A549 treated with CpdA at 1 μM for 4 hours (cell line): ENCODE measurements around the gene SGK1. TPM values are rescaled to one million over a fixed set of nuclear protein-coding genes. Genes with fewer than 3 reads are reported as not detected.

Experiments used
- total RNA-seq: library from RNA; stranded (reverse); fragments of 200-300 nt; extraction: Qiagen RNA extraction; gene quantifications from 5 replicates; pipeline ENCODE4 v1.2.3, GENCODE V29; 2022; ENCODE audit warnings: low read depth

The SGK1 gene
- total RNA-seq: 39.7 to 51.9 TPM (median 43.1 TPM) in 5 replicates

DNA sequence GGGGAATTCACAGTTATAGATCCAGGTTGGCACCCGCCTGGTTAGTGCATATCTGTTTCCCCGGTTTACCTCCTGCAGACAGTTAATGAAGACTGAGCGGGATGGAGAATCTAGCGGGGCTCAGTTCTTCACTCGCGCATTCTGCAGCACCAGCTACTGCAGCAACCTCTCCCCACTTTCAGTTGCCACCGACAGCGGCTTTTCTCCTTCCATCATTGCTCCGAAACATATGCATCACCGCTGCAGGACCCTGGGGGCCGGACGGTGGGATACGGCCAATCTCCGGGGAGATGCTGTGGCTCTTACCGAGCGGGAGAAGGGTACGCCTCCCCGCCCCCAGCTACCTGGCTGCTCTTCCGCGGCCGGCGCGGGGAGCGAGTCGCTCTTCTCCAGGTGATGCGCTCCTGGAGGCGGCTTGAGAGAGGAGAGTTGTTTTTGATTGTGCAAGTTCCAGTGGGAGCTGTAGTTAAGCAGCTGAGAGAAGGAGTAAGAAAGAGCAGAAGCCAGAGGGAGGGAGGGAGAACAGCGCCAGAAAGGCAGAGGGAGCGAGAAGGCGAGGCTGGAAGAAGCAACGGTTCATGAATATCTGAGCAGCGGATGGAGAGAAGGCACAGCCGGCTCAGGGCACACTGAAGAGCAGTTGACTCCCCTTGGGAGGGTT, at the start of gene SGK1:
Gene SGK1, minus strand, starts transcription at position 642 of the 661 bp plus-strand sequence. CDS start 652 bp downstream, outside the sequence.

